ENCODE measurements around the gene FTSJ1. TPM values are rescaled to one million over a fixed set of nuclear protein-coding genes. Genes with fewer than 3 reads are reported as not detected.

Gene FTSJ1
- total RNA-seq, 2 experiments from 2014 or later, result 62.8 to 73.9 TPM

GRCh38 chrX:48460606-48461005 is 15.4 kb upstream of the FTSJ1 start:
- ChIA-PET CTCF (no interaction called here), POLR2A (no interaction called here)
- no peaks in the 10 kb centered on the region for H3K27me3 Mint-ChIP-seq
- DNase-seq, result no peak
- intact Hi-C loops (cut with micrococcal nuclease), result no loop called here
- peaks cover 50% of the 10 kb centered on the region for H3K36me3 Mint-ChIP-seq
- no peak overlapping the region for H3K27ac Mint-ChIP-seq
- no peaks in the 10 kb centered on the region for H3K9me3 Mint-ChIP-seq
- peaks cover 16% of the 10 kb centered on the region for H3K4me1 Mint-ChIP-seq (ENCODE audit: low read depth)
- H3K4me3 Mint-ChIP-seq, result no peak overlapping the region

- CTCF ChIA-PET, result no interaction called here
- peak; percentile 44 for DNase-seq
- Mint-ChIP-seq H3K4me1 (ENCODE audit: low read depth) (peaks cover 27% of the 10 kb centered on the region), H3K27ac (no peak overlapping the region), H3K27me3 (no peaks in the 10 kb centered on the region), H3K9me3 (no peaks in the 10 kb centered on the region), H3K36me3 (peaks cover 56% of the 10 kb centered on the region), H3K4me3 (no peak overlapping the region)
- intact Hi-C loops (cut with micrococcal nuclease), result no loop called here
- POLR2A ChIA-PET, result no interaction called here
Observed at GRCh38 chrX:48461830-48462229, 14.2 kb upstream of the FTSJ1 start.

- Mint-ChIP-seq H3K9me3 (no peaks in the 10 kb centered on the region), H3K27me3 (no peaks in the 10 kb centered on the region), H3K36me3 (peaks cover 48% of the 10 kb centered on the region), H3K4me3 (peak overlapping the region; percentile 10), H3K27ac (no peak overlapping the region), H3K4me1 (ENCODE audit: low read depth) (peaks cover 40% of the 10 kb centered on the region)
- ChIA-PET POLR2A (no interaction called here), CTCF (interaction anchor here (1.5 to 1.6 kb wide), 3 partner anchors 9 to 383 kb away, joined by 3 to 5 read pairs (median 5); partner anchors contain the start of gene TBC1D25)
- DNase-seq, result no peak
- intact Hi-C loops (cut with micrococcal nuclease), result loop anchor here (5.0 kb wide), 1 partner anchor 393 kb away; the partner anchor contains the start of gene ZNF630
Observed at GRCh38 chrX:48465336-48465933, 10.6 kb upstream of the FTSJ1 start.

GRCh38 chrX:48466696-48467095 is 9.3 kb upstream of the FTSJ1 start:
- Mint-ChIP-seq H3K27me3 (no peaks in the 10 kb centered on the region), H3K4me1 (ENCODE audit: low read depth) (peaks cover 40% of the 10 kb centered on the region), H3K4me3 (peak overlapping the region; percentile 48), H3K9me3 (no peaks in the 10 kb centered on the region), H3K36me3 (peaks cover 39% of the 10 kb centered on the region), H3K27ac (no peak overlapping the region)
- intact Hi-C loops (cut with micrococcal nuclease), result loop anchor here (5.0 kb wide), 1 partner anchor 394 kb away; the partner anchor contains the start of gene ZNF630
- CTCF ChIA-PET, result interaction anchor here (1.6 kb wide), 1 partner anchor 73 kb away, joined by 5 read pairs; the partner anchor contains the start of gene TBC1D25
- POLR2A ChIA-PET, result no interaction called here
- DNase-seq, result peak; percentile 43

- H3K27ac Mint-ChIP-seq, result no peak overlapping the region
- H3K36me3 Mint-ChIP-seq, result peaks cover 35% of the 10 kb centered on the region
- CTCF ChIA-PET, result interaction anchor here (0.8 kb wide), 1 partner anchor 27 kb away, joined by 3 read pairs; no protein-coding TSS in a partner anchor
Observed at GRCh38 chrX:48467281-48467761, 8.7 kb upstream of the FTSJ1 start.

GRCh38 chrX:48468247-48468671 is 7.7 kb upstream of the FTSJ1 start:
- ChIA-PET POLR2A (interaction anchor here (2.0 kb wide), 1 partner anchor 71 kb away, joined by 7 read pairs; the partner anchor contains the start of gene TBC1D25), CTCF (interaction anchor here (1.4 kb wide), 1 partner anchor 386 kb away, joined by 4 read pairs; no protein-coding TSS in a partner anchor)
- intact Hi-C loops (cut with micrococcal nuclease), result loop anchor here (5.0 kb wide), 1 partner anchor 396 kb away; the partner anchor contains the start of gene ZNF630
- Mint-ChIP-seq H3K4me3 (peak overlapping the region; percentile 95), H3K27me3 (no peaks in the 10 kb centered on the region), H3K4me1 (ENCODE audit: low read depth) (peaks cover 36% of the 10 kb centered on the region), H3K9me3 (no peaks in the 10 kb centered on the region), H3K36me3 (peaks cover 28% of the 10 kb centered on the region), H3K27ac (peak overlapping the region; percentile 93)
- DNase-seq, result peak; percentile 57

More at GRCh38 chrX:48467281-48467761, 8.7 kb upstream of the FTSJ1 start:
- intact Hi-C loops (cut with micrococcal nuclease), result loop anchor here (5.0 kb wide), 1 partner anchor 395 kb away; the partner anchor contains the start of gene ZNF630
- POLR2A ChIA-PET, result interaction anchor here (2.0 kb wide), 1 partner anchor 72 kb away, joined by 7 read pairs; the partner anchor contains the start of gene TBC1D25
- DNase-seq, result no peak
- Mint-ChIP-seq H3K4me3 (peak overlapping the region; percentile 95), H3K9me3 (no peaks in the 10 kb centered on the region), H3K27me3 (no peaks in the 10 kb centered on the region), H3K4me1 (ENCODE audit: low read depth) (peaks cover 40% of the 10 kb centered on the region)

GRCh38 chrX:48468693-48469691 is 7.0 kb upstream of the FTSJ1 start:
- intact Hi-C loops (cut with micrococcal nuclease), result loop anchor here (5.0 kb wide), 1 partner anchor 397 kb away; the partner anchor contains the start of gene ZNF630
- no peaks in the 10 kb centered on the region for H3K9me3 Mint-ChIP-seq
- POLR2A ChIA-PET, result interaction anchor here (2.0 kb wide), 1 partner anchor 70 kb away, joined by 7 read pairs; the partner anchor contains the start of gene TBC1D25
- H3K36me3 Mint-ChIP-seq, result peaks cover 26% of the 10 kb centered on the region
- H3K27me3 Mint-ChIP-seq, result no peaks in the 10 kb centered on the region
- peak; percentile 62 for DNase-seq
- CTCF ChIA-PET, result interaction anchor here (1.4 kb wide), 1 partner anchor 386 kb away, joined by 4 read pairs; no protein-coding TSS in a partner anchor
- H3K4me1 Mint-ChIP-seq (ENCODE audit: low read depth), result peaks cover 34% of the 10 kb centered on the region
- peak overlapping the region; percentile 95 for H3K4me3 Mint-ChIP-seq
- H3K27ac Mint-ChIP-seq, result peak overlapping the region; percentile 93

- peaks cover 31% of the 10 kb centered on the region for H3K4me1 Mint-ChIP-seq (ENCODE audit: low read depth)
- H3K9me3 Mint-ChIP-seq, result no peaks in the 10 kb centered on the region
- ChIA-PET CTCF (no interaction called here), POLR2A (no interaction called here)
- H3K27ac Mint-ChIP-seq, result peak within 1 kb of the TSS; percentile 93
- intact Hi-C loops (cut with micrococcal nuclease), result no loop called here
- peak within 1 kb of the TSS; percentile 95 for H3K4me3 Mint-ChIP-seq
- no peak for DNase-seq
- H3K27me3 Mint-ChIP-seq, result no peaks in the 10 kb centered on the region
- peaks cover 21% of the 10 kb centered on the region for H3K36me3 Mint-ChIP-seq
Observed at GRCh38 chrX:48470110-48470832, 5.7 kb upstream of the FTSJ1 start, which contains the start of gene SLC38A5. TSS of gene SLC38A5 (minus strand) at chrX:48470260. CDS start at chrX:48467924, 2,336 bp downstream.

- no peaks in the 10 kb centered on the region for H3K9me3 Mint-ChIP-seq
- no peak for DNase-seq
- H3K4me3 Mint-ChIP-seq, result no peak overlapping the region
- ChIA-PET POLR2A (no interaction called here), CTCF (interaction anchor here (0.5 kb wide), 1 partner anchor 382 kb away, joined by 3 read pairs; no protein-coding TSS in a partner anchor)
- H3K4me1 Mint-ChIP-seq (ENCODE audit: low read depth), result peaks cover 26% of the 10 kb centered on the region
- H3K27me3 Mint-ChIP-seq, result no peaks in the 10 kb centered on the region
- intact Hi-C loops (cut with micrococcal nuclease), result no loop called here
- H3K27ac Mint-ChIP-seq, result no peak overlapping the region
- peaks cover 16% of the 10 kb centered on the region for H3K36me3 Mint-ChIP-seq
Observed at GRCh38 chrX:48470833-48471118, 5.2 kb upstream of the FTSJ1 start.

GRCh38 chrX:48471504-48471903 is 4.5 kb upstream of the FTSJ1 start:
- ChIA-PET POLR2A (no interaction called here), CTCF (interaction anchor here (0.5 kb wide), 1 partner anchor 382 kb away, joined by 3 read pairs; no protein-coding TSS in a partner anchor)
- Mint-ChIP-seq H3K27me3 (no peaks in the 10 kb centered on the region), H3K4me1 (ENCODE audit: low read depth) (peaks cover 20% of the 10 kb centered on the region), H3K4me3 (no peak overlapping the region), H3K9me3 (no peaks in the 10 kb centered on the region), H3K27ac (no peak overlapping the region), H3K36me3 (peaks cover 12% of the 10 kb centered on the region)
- intact Hi-C loops (cut with micrococcal nuclease), result no loop called here
- no peak for DNase-seq

GRCh38 chrX:48472225-48472624 is 3.8 kb upstream of the FTSJ1 start:
- H3K36me3 Mint-ChIP-seq, result peaks cover 6% of the 10 kb centered on the region
- no peak for DNase-seq
- intact Hi-C loops (cut with micrococcal nuclease), result no loop called here
- no peak overlapping the region for H3K27ac Mint-ChIP-seq
- ChIA-PET CTCF (no interaction called here), POLR2A (no interaction called here)
- no peaks in the 10 kb centered on the region for H3K9me3 Mint-ChIP-seq
- no peaks in the 10 kb centered on the region for H3K27me3 Mint-ChIP-seq
- H3K4me3 Mint-ChIP-seq, result no peak overlapping the region
- peaks cover 19% of the 10 kb centered on the region for H3K4me1 Mint-ChIP-seq (ENCODE audit: low read depth)
